ENCODE results near the gene FOXJ3.
A peak's percentile ranks its signal among the peaks of the same experiment; 100 is the strongest.

Gene FOXJ3

DNA sequence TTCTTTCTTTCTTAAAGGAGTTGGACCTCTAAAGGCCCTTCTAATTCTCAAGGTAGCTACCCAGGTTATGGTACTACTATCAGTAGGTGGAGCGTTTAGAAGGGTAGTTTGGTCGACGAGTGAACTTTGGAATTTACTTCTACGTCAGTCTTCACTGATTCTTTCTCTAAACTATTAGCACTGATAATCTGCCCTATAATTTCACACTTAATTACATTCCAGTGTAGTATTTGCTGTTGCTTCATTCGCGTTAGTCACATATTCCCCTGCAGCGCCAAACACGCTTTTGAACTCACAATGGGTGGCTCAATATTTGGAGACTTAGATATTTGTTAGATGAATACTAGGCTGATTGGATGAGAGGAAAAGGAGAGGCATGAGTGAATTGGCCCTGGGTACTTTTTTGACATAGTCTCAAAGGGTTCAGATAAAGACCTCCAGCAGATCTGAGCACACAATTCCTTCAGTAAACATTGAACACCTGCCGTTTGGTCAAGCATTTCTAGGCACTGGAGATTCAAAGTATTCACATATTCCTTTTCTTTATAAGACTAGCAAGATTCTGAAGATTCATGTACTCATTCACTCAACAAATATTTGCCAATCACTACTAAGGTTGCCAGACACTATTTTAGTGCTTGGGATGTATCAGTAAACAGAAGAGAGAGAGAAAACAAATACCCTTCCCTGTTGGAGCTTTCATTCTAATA lies 929 bp upstream of the FOXJ3 start:
- Histone ChIP-seq H3K4me3 (ENCODE audit: low read depth, low read length) (peak overlapping the region; percentile 87), H3K9me3 (ENCODE audit: control insufficient read depth, insufficient read depth, low read depth, low read length) (no peaks in the 10 kb centered on the region), H3K4me1 (ENCODE audit: control insufficient read depth, insufficient read depth, low read length) (peaks cover 8% of the 10 kb centered on the region), H3K36me3 (ENCODE audit: control insufficient read depth in 2 of 2, insufficient read depth in 1 of 2, low read length in 2 of 2) (no peaks in the 10 kb centered on the region), H3K27ac (ENCODE audit: extremely low read depth, low read depth, low read length) (peak overlapping the region; percentile 85)
- no peak for TF ChIP-seq ZNF10 (tag by site-specific recombination; IDR thresholded peaks at IDR 0.05)
- 0 out of 2 replicates have a peak, but pooled peaks have one; percentile 65 for TF ChIP-seq ZNF335 (tag by site-specific recombination; conservative IDR thresholded peaks at IDR 0.05)
- CTCF ChIA-PET: interaction anchor here (0.7 to 1.0 kb wide), 2 partner anchors 162 to 658 kb away, joined by 4 to 5 read pairs; no protein-coding TSS in a partner anchor
- POLR2A ChIA-PET: interaction anchor here (0.7 kb wide), 2 partner anchors 180 to 432 kb away, joined by 6 to 10 read pairs; no protein-coding TSS in a partner anchor

DNA sequence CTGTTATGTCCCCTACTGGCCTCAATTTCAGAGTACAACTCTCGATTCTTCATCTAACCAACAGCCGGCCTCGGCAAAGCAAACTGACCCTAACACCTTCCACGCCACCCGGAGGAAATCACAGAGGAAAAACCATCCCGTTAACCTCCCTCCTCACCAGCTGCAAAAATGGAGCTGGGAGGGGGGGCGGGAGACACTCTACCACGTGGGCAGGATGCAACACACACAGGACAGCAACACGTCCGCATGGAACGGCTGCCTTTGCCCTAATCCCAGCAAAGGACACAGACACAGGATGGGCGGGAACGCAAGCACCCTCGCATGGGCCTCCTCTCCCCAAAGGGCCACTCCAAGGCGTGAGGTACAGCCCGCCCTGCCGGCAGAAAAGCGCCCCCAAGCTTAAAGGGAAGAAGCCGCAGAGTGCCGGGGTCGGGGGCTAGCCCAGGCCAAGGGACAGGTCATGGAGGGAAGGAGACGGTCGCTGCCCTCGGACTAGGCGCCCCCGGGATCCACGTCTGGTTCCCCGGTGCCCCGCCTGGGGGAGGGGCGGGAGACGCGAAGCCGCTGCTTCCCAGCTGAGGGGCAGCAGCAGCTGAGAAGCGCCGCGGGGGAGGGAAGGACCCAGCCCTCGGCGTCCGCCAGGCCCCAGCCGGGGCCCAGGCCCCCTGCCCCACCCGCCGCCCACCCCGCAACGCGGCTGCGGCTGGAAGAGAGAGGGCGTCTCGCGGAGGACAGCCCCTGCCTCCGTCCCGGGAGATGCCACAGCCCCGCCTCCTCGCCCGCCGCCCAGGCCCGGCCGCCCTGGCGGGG lies 590 bp downstream of the FOXJ3 start:
- CTCF ChIA-PET: interaction anchor here (0.6 to 2.0 kb wide), 4 partner anchors 108 to 1015 kb away, joined by 3 to 10 read pairs (median 6); no protein-coding TSS in a partner anchor
- H3K27ac ChIP-seq (ENCODE audit: extremely low read depth, low read depth, low read length): peak overlapping the region; percentile 85
- H3K9me3 ChIP-seq (ENCODE audit: control insufficient read depth, insufficient read depth, low read depth, low read length): no peaks in the 10 kb centered on the region
- H3K4me3 ChIP-seq (ENCODE audit: low read depth, low read length): peak overlapping the region; percentile 87
- H3K36me3 ChIP-seq (ENCODE audit: control insufficient read depth in 2 of 2, insufficient read depth in 1 of 2, low read length in 2 of 2): no peaks in the 10 kb centered on the region; a peak in 1 of 3 replicates
- peaks cover 4% of the 10 kb centered on the region for H3K4me1 ChIP-seq (ENCODE audit: control insufficient read depth, insufficient read depth, low read length)
- POLR2A ChIA-PET: interaction anchor here (0.6 to 1.0 kb wide), 4 partner anchors 68 to 878 kb away, joined by 3 to 4 read pairs (median 3); partner anchors contain the start of gene CCDC30
- TF ChIP-seq KLF8 (tag by site-specific recombination; IDR thresholded peaks at IDR 0.05) (peak; percentile 75), ZNF211 (tag by site-specific recombination; IDR thresholded peaks at IDR 0.05; ENCODE audit: low read depth) (no peak), ZNF529 (tag by site-specific recombination; IDR thresholded peaks at IDR 0.05; ENCODE audit: insufficient replicate concordance) (no peak), ZNF521 (tag by site-specific recombination; IDR thresholded peaks at IDR 0.05) (no peak), ZNF394 (tag by site-specific recombination; IDR thresholded peaks at IDR 0.05; ENCODE audit: borderline replicate concordance) (peak; percentile 44; the same call in 1 of the 2 replicates), ZNF558 (tag by site-specific recombination; IDR thresholded peaks at IDR 0.05) (no peak), FEZF1 (tag by site-specific recombination; IDR thresholded peaks at IDR 0.05) (0 out of 2 replicates have a peak, but pooled peaks have one; percentile 30), ZNF174 (tag by site-specific recombination; IDR thresholded peaks at IDR 0.05) (no peak), ZNF544 (tag by site-specific recombination; IDR thresholded peaks at IDR 0.05) (no peak), ZNF777 (tag by site-specific recombination; IDR thresholded peaks at IDR 0.05; ENCODE audit: borderline replicate concordance) (no peak), ZNF350 (tag by site-specific recombination; IDR thresholded peaks at IDR 0.05) (no peak), SETDB1 (IDR thresholded peaks at IDR 0.05; ENCODE audit: insufficient read length, low read length) (no peak), ZNF239 (tag by site-specific recombination; IDR thresholded peaks at IDR 0.05) (no peak), ZNF600 (tag by site-specific recombination; IDR thresholded peaks at IDR 0.05) (no peak), ZBTB20 (tag by site-specific recombination; IDR thresholded peaks at IDR 0.05) (peak; percentile 64; the same call in 1 of the 2 replicates)
- TF ChIP-seq, protein P1, sequence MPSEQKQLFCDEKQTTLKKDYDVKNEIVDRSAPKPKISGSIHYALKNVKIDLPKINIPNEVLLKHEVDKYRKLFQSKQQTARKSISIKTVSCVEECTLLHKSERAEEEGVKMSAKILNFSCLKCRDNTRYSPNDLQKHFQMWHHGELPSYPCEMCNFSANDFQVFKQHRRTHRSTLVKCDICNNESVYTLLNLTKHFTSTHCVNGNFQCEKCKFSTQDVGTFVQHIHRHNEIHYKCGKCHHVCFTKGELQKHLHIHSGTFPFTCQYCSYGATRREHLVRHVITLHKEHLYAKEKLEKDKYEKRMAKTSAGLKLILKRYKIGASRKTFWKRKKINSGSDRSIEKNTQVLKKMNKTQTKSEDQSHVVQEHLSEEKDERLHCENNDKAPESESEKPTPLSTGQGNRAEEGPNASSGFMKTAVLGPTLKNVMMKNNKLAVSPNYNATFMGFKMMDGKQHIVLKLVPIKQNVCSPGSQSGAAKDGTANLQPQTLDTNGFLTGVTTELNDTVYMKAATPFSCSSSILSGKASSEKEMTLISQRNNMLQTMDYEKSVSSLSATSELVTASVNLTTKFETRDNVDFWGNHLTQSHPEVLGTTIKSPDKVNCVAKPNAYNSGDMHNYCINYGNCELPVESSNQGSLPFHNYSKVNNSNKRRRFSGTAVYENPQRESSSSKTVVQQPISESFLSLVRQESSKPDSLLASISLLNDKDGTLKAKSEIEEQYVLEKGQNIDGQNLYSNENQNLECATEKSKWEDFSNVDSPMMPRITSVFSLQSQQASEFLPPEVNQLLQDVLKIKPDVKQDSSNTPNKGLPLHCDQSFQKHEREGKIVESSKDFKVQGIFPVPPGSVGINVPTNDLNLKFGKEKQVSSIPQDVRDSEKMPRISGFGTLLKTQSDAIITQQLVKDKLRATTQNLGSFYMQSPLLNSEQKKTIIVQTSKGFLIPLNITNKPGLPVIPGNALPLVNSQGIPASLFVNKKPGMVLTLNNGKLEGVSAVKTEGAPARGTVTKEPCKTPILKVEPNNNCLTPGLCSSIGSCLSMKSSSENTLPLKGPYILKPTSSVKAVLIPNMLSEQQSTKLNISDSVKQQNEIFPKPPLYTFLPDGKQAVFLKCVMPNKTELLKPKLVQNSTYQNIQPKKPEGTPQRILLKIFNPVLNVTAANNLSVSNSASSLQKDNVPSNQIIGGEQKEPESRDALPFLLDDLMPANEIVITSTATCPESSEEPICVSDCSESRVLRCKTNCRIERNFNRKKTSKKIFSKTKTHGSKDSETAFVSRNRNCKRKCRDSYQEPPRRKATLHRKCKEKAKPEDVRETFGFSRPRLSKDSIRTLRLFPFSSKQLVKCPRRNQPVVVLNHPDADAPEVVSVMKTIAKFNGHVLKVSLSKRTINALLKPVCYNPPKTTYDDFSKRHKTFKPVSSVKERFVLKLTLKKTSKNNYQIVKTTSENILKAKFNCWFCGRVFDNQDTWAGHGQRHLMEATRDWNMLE (tag by site-specific recombination; conservative IDR thresholded peaks at IDR 0.05; ENCODE audit: low read depth): no peak
- TF ChIP-seq, protein P2, sequence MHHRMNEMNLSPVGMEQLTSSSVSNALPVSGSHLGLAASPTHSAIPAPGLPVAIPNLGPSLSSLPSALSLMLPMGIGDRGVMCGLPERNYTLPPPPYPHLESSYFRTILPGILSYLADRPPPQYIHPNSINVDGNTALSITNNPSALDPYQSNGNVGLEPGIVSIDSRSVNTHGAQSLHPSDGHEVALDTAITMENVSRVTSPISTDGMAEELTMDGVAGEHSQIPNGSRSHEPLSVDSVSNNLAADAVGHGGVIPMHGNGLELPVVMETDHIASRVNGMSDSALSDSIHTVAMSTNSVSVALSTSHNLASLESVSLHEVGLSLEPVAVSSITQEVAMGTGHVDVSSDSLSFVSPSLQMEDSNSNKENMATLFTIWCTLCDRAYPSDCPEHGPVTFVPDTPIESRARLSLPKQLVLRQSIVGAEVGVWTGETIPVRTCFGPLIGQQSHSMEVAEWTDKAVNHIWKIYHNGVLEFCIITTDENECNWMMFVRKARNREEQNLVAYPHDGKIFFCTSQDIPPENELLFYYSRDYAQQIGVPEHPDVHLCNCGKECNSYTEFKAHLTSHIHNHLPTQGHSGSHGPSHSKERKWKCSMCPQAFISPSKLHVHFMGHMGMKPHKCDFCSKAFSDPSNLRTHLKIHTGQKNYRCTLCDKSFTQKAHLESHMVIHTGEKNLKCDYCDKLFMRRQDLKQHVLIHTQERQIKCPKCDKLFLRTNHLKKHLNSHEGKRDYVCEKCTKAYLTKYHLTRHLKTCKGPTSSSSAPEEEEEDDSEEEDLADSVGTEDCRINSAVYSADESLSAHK (tag by site-specific recombination; IDR thresholded peaks at IDR 0.05): no peak
- TF ChIP-seq, protein P3, sequence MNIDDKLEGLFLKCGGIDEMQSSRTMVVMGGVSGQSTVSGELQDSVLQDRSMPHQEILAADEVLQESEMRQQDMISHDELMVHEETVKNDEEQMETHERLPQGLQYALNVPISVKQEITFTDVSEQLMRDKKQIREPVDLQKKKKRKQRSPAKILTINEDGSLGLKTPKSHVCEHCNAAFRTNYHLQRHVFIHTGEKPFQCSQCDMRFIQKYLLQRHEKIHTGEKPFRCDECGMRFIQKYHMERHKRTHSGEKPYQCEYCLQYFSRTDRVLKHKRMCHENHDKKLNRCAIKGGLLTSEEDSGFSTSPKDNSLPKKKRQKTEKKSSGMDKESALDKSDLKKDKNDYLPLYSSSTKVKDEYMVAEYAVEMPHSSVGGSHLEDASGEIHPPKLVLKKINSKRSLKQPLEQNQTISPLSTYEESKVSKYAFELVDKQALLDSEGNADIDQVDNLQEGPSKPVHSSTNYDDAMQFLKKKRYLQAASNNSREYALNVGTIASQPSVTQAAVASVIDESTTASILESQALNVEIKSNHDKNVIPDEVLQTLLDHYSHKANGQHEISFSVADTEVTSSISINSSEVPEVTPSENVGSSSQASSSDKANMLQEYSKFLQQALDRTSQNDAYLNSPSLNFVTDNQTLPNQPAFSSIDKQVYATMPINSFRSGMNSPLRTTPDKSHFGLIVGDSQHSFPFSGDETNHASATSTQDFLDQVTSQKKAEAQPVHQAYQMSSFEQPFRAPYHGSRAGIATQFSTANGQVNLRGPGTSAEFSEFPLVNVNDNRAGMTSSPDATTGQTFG (tag by site-specific recombination; IDR thresholded peaks at IDR 0.05; ENCODE audit: borderline replicate concordance): no peak
- TF ChIP-seq, protein P4, sequence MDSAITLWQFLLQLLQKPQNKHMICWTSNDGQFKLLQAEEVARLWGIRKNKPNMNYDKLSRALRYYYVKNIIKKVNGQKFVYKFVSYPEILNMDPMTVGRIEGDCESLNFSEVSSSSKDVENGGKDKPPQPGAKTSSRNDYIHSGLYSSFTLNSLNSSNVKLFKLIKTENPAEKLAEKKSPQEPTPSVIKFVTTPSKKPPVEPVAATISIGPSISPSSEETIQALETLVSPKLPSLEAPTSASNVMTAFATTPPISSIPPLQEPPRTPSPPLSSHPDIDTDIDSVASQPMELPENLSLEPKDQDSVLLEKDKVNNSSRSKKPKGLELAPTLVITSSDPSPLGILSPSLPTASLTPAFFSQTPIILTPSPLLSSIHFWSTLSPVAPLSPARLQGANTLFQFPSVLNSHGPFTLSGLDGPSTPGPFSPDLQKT (IDR thresholded peaks at IDR 0.05; ENCODE audit: borderline replicate concordance, low read depth, low read length): no peak

Data from HEK293 (cell line).